Right lobe of liver (tissue), 6 donors: ENCODE results near the gene LPAR6. TPM values are rescaled to one million over a fixed set of nuclear protein-coding genes. Genes with fewer than 3 reads are reported as not detected.

Source experiments
- ATAC-seq, 4 donors: fragments of 200-7000 bp; cut with Tn5 transposase; one replicate each; pipeline ENCODE4 v1.9.1; 2020; ENCODE audit warnings: mild to moderate bottlenecking in 4 of 4, moderate library complexity in 4 of 4
- DNase-seq, 3 donors: peaks; one replicate each; pipeline ENCODE4 v3.0.0-alpha.2; 2020
- H3K27ac ChIP-seq, 3 donors: fragments of 200-600 bp; one replicate each; pipeline ENCODE4 v1.8.0; 2022
- H3K27me3 ChIP-seq, 2 donors: fragments of 200-600 bp; one replicate each; pipeline ENCODE4 v1.8.0; 2022
- H3K36me3 ChIP-seq, 4 donors: fragments of 200-600 bp; sonication (generic) in 1 of 4; one replicate each; pipeline versions ENCODE4 v1.5.1 to v1.8.0; 2017 to 2022; ENCODE audit warnings: control low read depth in 1 of 4
- H3K4me1 ChIP-seq, 4 donors: fragments of 200-600 bp; sonication (generic) in 1 of 4; one replicate each; pipeline versions ENCODE4 v1.5.1 to v1.8.0; 2017 to 2022; ENCODE audit warnings: control low read depth in 1 of 4
- H3K4me3 ChIP-seq, 3 donors: fragments of 200-600 bp; one replicate each; pipeline ENCODE4 v1.8.0; 2022
- H3K9me3 ChIP-seq, 4 donors: fragments of 200-600 bp; sonication (generic) in 1 of 4; one replicate each; pipeline versions ENCODE4 v1.5.1 to v1.8.0; 2017 to 2022; ENCODE audit warnings: control low read depth in 1 of 4
- POLR2A ChIP-seq: fragments of 450-650 bp; IDR thresholded peaks from one replicate; pipeline ENCODE4 v1.6.1; 2017; ENCODE audit warnings: antibody characterized with exemption, mild to moderate bottlenecking
- WGBS: methylation state at CpG from one replicate; pipeline ENCODE4 v1.1.6; 2018; ENCODE audit warnings: low coverage, low lambda C conversion rate; ENCODE audit not compliant: insufficient coverage; ENCODE audit errors: missing lambda C conversion rate; 5-methylcytosine and 5-hydroxymethylcytosine counted together
- intact Hi-C, 2 donors: fragments of 100-400 bp; cut with DNase I; formaldehyde crosslinking; loops; one replicate each; pipeline versions ENCODE4 v1.11.2 to v1.14.1; 2022
- total RNA-seq, 6 experiments: library from RNA; depleted of rRNA in 2 of 6; stranded (reverse); fragments of >200 nt in 2 of 6; fragmentation: NEBNext Ultra II Directional in 3 of 6; extraction: Animal tissue kit (Norgen Biotek cat#: 25700) in 3 of 6; gene quantifications; one replicate each; pipeline versions ENCODE4 v1.1.0 to v1.2.4, GENCODE V29; 2016 to 2023
- TF ChIP-seq, protein P1 (sequence below), 4 donors: fragments of 200-600 bp in 3 of 4; fragments of 450-650 bp in 1 of 4; IDR thresholded peaks; one replicate each; pipeline versions ENCODE4 v1.5.1 to v1.8.0; 2016 to 2022; ENCODE audit warnings: antibody characterized with exemption in 4 of 4, mild to moderate bottlenecking in 2 of 4
- donor health status: DM: no; HTN: yes; CAD: no.
- donor health status: DM: no; HTN: no; CAD: no.
- donor health status: DM: no; HTN: no; CAD: no.
- donor health status: DM: no; HTN: yes; CAD: no.
- donor health status: DM: no; HTN: yes; CAD: no.

LPAR6 gene
- total RNA-seq, 6 experiments from 2014 or later = 3.7 to 14.5 (median 5.9) TPM

DNA sequence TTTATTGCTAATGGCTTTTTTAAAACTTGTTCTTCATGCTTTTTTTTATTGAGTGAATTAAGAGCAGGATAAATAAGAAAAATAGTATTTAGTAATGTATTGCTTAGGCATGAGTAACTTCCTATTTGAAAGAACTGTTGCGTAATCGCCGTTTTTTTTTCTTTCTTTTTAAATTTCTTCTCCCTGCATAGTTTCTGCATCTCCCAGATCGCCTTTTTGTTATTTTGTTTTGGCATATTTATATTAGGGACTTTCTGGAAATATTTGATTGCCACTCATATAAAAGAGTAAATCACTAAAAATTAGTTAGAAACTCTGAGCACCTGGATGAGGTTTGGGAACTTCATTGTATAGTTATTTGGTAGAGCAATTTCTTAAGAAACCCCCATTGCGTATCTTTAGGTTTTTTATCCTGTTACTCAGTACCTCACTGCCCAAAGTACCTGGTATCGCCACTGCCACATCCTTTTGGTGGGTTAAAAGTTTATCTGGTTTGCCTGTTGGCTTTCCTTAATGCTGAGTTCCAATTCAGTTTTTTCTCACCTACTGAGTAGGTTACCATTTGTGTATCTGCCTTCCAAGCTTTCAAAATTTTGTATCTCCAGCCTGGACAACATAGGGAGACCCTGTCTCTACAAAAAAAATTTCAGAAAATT is 36.2 kb upstream of the LPAR6 start:
- TF ChIP-seq, protein P1, sequence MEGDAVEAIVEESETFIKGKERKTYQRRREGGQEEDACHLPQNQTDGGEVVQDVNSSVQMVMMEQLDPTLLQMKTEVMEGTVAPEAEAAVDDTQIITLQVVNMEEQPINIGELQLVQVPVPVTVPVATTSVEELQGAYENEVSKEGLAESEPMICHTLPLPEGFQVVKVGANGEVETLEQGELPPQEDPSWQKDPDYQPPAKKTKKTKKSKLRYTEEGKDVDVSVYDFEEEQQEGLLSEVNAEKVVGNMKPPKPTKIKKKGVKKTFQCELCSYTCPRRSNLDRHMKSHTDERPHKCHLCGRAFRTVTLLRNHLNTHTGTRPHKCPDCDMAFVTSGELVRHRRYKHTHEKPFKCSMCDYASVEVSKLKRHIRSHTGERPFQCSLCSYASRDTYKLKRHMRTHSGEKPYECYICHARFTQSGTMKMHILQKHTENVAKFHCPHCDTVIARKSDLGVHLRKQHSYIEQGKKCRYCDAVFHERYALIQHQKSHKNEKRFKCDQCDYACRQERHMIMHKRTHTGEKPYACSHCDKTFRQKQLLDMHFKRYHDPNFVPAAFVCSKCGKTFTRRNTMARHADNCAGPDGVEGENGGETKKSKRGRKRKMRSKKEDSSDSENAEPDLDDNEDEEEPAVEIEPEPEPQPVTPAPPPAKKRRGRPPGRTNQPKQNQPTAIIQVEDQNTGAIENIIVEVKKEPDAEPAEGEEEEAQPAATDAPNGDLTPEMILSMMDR (IDR thresholded peaks at IDR 0.05) = no peak
- no peak for TF ChIP-seq POLR2A
- no peaks in the 10 kb centered on the region for H3K4me1 ChIP-seq
- no peaks in the 10 kb centered on the region for H3K9me3 ChIP-seq
- 37% methylated on average over 6 of the region's 6 CpGs for WGBS
- no peaks in the 10 kb centered on the region for H3K27me3 ChIP-seq
- peak in 3 of 4 donors; percentile 29 to 69 (median 48) for ATAC-seq
- intact Hi-C loops = no loop called here
- H3K36me3 ChIP-seq = no peaks in the 10 kb centered on the region
- H3K4me3 ChIP-seq = no peak overlapping the region
- DNase-seq = no peak
- H3K27ac ChIP-seq = peak overlapping the region in 1 of 3 donors; percentile 19

DNA sequence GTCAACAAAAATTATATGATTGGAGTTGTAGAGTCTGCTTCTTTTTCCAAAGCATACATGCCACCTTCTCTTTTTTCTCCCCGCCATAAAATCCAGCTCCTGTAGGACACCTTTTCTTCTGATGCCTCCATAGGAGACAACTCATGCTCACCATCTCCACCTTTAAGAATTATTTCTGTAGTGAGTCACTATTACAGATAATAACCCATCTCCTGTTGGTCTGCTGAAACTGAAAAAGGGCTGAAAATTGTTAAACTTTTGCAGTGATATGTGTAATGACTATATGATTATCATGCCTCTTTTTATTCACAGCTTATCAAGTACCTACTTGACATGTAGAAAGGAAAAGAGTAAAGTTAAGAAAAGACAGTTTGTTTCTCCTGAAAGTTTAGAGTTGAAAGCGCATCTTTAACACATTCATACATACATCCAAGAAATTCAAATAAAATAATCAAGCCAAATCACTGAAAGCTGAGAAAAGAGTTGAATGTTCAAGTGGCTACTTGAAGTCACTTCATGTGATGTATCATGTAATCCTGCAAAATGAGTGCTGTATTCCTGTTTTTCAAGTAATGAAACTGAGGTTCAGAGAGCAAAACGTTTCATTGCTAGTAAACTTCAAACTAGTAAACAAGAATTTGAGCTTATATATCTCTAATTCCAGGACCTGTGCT is 35.5 kb upstream of the LPAR6 start:
- no peak for DNase-seq
- Histone ChIP-seq H3K27ac (peak overlapping the region in 1 of 3 donors; percentile 19), H3K4me1 (no peaks in the 10 kb centered on the region), H3K27me3 (no peaks in the 10 kb centered on the region), H3K4me3 (no peak overlapping the region), H3K9me3 (no peaks in the 10 kb centered on the region), H3K36me3 (no peaks in the 10 kb centered on the region)
- ATAC-seq = peak in 1 of 4 donors; percentile 13
- TF ChIP-seq POLR2A = no peak
- TF ChIP-seq, protein P1 (IDR thresholded peaks at IDR 0.05) = no peak
- 70% methylated on average over 3 of the region's 3 CpGs for WGBS
- intact Hi-C loops = no loop called here

DNA sequence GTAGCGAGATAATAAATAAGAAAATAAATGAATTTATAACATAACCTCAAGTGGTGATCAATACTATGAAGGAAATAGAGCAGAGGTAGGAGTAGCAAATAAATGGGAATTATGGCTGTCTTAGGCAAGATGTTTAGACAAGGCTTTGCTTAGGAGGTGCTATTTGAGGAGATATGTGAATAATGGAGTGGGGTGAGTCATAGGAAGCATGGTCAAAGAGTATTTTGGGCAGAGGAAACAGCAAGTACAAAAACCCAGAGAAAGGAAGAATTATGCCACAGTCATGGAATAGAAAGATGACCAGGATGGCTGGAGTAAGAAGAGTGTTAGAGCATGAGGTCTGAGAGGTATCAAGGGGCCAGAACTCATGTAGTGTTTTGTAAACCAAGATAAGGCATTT is 33.6 kb upstream of the LPAR6 start:
- ATAC-seq = peak in 2 of 4 donors; percentile 54 to 71

DNA sequence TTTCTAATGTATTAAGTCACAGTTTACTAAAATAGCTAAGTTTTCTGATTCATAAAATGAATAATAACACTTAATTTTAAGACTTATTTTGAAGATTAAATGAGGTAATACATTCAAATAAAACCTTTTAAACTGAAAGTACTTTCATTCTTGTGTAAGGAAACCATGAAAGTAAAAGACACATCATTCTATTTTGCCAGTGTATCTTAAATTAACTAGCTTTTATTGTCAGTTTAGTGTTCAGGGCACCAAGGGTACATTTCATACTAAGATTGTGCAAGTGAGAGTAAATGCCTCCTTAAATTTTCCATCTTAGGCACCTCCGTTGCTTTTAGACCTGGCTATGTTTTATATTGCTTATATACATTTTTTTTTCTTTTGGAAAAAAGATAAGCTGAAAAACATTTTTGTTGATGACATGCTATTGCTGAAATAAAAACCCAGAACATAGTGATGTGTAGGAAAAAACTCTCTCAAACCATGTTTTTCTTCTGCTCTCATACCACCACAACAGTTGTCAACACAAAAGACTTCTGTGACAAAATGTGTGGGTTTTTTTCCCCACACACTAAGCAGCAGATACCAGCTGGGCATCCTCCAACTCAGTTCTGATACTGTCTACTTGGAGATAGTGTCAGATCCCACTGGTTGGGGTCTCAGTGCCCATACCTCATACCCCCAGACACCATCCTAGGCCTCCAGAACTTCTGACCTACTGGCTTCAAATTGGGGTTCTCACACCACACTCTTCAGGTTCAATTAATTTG is 30.7 kb upstream of the LPAR6 start:
- Histone ChIP-seq H3K4me1 (no peaks in the 10 kb centered on the region), H3K9me3 (no peaks in the 10 kb centered on the region), H3K36me3 (no peaks in the 10 kb centered on the region), H3K4me3 (no peak overlapping the region), H3K27me3 (no peaks in the 10 kb centered on the region), H3K27ac (no peak overlapping the region)
- DNase-seq (no peak), ATAC-seq (no peak)
- TF ChIP-seq, protein P1 (IDR thresholded peaks at IDR 0.05) = no peak
- no peak for TF ChIP-seq POLR2A
- intact Hi-C loops = no loop called here
- WGBS = 71% methylated on average over 1 of the region's 1 CpG

More for the DNA sequence above, 33.6 kb upstream of the LPAR6 start:
- TF ChIP-seq, protein P1 (IDR thresholded peaks at IDR 0.05) = no peak
- Histone ChIP-seq H3K9me3 (no peaks in the 10 kb centered on the region), H3K36me3 (no peaks in the 10 kb centered on the region), H3K27me3 (no peaks in the 10 kb centered on the region), H3K4me3 (no peak overlapping the region), H3K4me1 (no peaks in the 10 kb centered on the region), H3K27ac (no peak overlapping the region)
- intact Hi-C loops = no loop called here
- DNase-seq = no peak
- 100% methylated on average over 1 of the region's 1 CpG for WGBS
